GM21381 (cell line): ENCODE data around the gene ADAM22.

Experiments
- ATAC-seq: cut with Tn5 transposase; IDR thresholded peaks from one replicate; pipeline ENCODE4 v1.9.1; 2021; ENCODE audit warnings: mild to moderate bottlenecking, moderate library complexity; ENCODE audit not compliant: unreplicated experiment

ADAM22 gene

DNA sequence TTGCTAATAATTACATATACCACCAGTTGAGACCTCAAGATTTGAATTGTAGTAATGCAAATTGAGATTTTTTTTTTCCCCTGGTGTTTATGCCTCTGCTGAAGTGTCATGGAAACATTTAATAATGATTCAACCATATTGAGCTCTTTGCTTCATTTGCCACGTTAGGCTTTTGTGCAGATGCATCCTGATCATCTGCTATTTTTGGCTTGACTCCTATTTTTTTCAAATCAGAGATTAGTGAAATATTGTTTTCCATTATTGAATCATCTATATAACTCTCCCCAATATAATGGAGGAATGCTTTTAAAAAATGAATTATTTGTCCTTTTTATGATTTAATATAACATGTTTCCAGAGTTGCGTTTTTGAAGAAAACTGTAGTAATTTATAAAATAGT is 170.7 kb downstream of the ADAM22 start:
- ATAC-seq: no peak

DNA sequence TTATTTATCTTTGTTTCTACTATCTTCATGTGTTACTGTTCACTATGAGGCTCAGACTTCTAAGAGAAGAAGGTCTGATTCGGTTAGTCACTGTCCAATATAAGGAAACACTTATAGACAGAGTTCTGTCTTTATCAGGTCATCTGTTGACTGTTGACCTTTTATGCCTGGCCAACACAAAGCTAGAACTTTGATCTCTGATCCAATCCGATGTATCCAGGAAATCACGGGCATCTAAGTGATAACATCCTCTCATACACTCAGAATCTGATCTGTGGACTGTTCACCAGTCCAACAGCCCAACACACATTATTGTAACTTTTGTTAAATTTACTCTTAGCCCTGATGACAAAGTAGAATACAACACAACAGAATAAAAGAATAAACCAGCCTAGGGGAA is 171.2 kb downstream of the ADAM22 start:
- no peak for ATAC-seq

DNA sequence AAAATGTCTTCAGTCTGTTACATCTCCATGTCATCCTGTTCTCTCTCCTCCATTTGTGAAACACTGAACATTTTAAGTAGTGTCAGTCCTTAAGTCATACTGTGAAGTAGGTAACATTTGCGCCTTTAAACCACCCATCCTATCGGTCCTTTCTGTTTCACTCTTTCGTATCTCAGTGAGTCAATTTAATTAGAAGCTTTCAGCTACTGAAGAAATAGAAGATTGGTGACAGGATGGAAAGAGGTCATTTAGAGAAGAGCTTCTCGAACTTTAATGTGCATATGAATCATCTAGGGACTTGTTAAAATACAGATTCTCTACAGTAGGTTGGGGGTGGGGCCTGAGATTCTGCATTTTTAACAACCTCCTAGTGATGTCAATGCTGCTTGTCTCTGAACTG is 172.4 kb downstream of the ADAM22 start:
- no peak for ATAC-seq

DNA sequence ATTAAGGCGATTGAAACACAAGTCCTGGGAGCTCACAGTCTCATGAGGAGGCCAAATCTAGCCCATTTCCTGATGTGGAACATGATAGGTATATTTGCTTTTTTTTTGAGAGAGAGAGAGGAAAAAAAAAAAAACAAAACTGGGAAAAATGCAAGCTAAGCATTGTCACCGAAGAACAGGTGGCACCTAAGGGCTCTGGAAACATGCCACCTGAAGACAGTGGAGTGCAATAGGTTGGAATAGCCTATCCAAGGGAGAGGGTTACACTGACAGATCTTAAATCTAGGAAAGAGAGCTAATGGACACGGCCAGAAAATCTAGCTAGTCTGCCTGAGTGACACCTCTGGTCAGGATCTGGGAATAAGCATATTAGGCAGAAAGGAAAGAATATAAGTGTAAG is 175.6 kb downstream of the ADAM22 start:
- no peak for ATAC-seq

DNA sequence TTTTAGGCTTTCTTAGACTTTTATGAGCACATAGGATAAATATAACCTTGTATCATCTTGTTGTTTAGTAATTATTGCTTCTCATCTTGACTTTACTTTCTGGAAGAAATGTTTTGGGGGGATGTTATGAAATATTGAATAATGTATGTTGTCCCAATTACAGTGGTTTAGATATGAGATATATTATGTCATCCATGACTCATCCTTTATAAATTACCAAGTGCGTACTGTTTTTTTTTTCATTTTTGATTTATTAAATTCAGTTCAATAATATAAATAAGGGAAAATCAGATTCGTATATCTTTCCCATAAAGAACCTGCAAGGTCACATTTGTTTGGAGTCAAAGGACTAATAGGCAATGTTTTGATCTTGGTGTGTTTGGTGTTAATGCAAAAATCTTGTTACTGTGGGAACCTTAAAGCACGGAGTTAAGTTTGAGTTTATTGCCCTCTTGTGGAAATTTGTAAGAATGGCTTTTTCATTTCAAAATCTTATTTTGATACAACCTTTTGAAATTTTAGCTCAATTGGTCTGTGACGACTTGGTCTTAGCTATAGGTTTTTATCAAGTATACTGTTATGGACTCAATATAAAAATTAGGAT is 177.2 kb downstream of the ADAM22 start:
- ATAC-seq: no peak

DNA sequence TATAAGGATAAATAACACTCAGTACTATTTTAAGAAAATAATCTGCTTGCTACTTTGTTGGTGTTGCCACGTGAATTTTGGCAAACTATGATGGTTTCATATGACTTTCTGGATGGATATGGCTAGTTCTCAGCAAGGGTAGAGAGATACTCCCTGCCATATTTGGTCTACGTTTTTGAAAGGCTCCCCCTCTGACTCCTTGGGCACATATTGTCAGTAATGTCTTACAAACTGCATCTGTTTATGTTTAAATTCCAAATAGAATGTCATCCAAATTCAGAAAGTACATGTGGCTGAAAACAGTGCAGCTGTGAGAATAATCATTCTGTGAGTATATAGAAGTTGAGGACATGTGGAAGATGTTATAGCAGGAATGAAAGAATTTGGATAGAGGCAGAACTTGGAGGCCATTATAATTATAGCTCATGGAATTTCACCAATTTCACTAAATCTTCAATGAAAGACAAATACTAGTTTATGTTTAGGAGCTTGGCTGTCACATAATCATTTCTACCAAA is 178.0 kb downstream of the ADAM22 start:
- no peak for ATAC-seq

DNA sequence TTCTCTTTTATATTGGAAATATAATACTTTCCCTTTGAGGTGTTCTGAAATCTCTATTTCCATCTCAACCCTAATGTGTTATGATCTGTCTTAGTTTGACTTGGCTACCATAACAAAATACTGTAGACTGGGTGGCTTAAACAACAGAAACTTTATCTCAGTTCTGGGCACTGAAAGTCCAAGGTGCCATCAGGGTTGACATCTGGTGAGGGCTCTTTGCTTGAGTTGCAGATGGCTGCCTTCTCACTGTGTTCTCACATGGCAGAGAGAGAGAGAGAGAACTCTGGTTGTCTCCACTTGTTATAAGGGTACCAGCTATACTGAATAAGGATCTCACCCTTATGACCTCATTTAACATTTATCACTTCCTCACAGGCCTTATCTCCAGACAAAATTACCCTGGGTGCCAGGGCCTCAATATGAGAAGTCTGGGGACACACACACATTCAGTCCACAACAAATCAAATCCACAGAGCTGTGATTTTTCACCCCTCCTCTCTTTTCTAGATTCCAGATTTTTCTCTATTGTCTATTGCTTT is 181.3 kb downstream of the ADAM22 start:
- ATAC-seq: no peak

DNA sequence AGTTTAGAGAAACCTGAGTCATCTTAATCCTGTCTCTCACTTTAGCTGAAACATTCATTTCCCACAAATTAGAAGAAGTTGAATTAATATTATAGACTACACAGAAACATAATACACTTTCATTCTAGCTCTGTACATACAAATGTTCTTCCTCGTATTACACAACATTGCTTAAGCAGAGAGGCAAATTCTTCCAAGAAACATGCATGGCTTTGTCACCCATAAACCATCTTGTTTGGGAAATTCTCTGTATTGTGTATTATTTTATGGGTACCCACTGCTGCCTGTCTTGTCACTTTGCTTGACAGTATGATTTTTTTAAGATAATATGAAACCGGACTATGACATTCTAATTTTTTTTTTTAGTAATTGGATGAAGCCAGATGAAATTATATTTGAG is 181.8 kb downstream of the ADAM22 start:
- no peak for ATAC-seq

DNA sequence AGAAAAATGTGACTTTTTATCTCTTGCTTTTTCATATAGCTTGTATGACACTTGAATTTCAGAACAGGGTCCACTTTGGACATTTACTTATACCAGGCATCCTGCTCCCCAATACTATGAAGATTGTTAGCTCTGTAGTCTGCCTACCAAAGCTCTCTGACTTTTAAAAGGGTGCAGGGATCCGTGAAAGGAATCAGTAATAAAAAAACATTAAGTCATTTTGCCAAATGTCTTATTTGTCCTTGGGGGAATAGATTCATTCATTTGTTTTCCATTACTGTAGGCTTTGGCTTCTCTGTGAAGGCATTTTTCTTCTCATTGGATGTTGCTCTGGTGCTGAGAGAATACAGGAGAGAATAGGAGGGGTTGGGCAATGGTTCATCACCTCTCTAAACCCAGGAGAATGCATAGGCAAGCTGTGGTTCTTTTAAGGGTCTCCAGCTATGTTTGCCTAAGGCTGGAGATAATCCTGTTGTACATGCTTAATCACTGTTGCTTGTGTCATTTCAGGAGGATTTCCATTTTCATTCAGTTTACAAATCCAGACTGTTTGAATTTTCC is 182.3 kb downstream of the ADAM22 start:
- ATAC-seq: no peak

DNA sequence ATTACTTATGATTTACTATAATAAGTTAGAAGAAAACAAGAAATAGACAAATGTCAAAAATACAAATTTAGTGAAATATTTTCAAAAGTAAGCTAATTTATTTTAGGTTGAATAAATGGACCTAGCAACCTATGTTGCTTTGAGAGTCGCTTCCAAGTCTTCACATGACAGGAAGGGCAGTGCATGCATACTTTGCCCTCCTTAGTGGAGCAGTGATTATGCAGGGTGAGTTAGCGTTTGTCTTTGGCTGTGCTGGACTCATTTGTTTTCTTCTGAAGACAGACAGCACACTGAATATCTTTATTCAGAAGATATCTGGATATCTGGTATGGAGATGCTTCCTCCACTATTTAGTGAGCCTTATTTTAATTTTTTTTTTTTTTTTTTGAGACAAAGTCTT is 183.3 kb downstream of the ADAM22 start:
- no peak for ATAC-seq

DNA sequence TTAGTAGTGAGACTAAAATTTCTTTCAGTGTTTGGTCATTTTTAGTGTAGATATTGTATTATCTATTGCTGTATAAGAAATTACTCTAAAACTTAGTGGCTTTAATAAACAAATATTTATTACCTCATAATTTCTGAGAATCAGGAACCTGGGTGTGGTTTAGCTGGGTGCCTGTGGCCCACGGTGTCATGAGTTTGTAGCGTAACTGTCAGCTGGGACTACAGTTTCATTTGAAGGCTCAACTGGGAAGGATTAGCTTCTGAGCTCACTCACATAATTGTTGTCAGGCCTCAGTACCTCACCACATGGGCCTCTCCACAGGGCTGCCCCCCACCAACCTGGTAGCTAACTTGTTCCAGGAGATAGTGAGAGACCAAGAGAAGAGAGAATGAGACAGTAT is 187.3 kb downstream of the ADAM22 start:
- ATAC-seq: no peak

DNA sequence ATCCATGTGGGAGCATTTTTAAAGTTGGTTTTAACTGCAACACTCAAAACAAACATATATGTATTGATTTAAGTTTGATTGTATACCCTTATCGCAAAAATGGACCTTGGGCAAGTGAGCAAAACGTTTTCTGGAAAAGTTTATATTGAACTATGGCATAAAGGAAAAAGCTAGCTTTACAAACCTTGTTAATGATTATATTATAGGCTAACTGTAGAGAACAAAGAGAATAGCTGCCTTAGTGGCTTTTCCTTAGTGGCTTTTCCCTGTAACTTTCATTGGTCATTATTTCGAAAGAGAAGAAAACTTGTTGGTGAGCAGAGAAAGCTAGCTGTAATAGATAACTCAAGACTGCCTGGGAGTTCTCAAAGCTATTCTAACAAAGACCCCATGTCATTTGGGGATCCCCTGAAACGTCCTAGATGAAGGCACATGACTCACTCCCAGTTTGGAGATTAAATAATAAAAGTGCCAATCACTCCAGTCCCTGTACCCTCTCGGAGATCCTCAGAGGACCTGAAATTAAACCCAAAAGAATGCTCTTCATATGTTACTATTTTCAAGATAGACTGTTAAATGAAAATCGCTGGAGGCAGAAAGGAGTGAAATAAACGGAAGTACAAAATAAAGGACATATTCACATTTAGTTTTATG is 193.7 kb downstream of the ADAM22 start:
- ATAC-seq: no peak

DNA sequence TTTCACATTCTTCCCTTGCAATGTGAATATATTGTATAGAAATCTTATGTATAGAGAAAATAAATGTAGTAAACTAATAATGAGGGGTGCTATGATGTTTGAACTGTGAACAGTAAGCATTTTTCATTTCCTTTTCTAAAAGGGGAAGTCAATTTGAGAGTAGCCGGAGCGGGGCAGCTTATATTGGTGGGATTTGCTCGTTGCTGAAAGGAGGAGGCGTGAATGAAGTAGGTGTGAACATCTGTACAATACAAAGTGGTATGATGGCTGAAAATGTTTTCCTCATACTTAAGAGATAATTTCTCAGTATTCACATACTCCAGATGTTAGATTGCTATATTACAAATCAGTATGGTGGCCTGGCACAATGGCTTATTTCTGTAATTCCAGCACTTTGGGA is 198.7 kb downstream of the ADAM22 start:
- ATAC-seq: peak; percentile 88

DNA sequence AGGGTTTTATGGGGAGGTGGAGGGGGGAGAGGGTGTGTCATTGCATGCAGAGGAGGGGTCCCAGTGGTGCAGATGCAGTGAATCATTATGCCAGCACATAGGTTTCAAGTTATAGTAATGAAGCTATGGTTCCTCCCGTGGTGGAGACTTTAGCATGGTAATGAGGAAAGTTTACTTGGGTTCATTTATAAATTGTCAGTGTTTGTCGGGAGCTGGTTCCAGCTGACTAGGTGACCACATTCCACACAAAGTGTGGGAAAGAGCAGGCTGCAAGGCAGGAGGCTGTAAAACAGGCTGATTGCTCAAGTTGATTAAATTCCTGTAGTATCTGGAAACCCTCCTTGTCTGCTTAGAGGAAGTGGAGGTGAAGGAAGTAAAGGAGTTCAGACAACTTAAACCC is 206.9 kb downstream of the ADAM22 start:
- ATAC-seq: no peak

DNA sequence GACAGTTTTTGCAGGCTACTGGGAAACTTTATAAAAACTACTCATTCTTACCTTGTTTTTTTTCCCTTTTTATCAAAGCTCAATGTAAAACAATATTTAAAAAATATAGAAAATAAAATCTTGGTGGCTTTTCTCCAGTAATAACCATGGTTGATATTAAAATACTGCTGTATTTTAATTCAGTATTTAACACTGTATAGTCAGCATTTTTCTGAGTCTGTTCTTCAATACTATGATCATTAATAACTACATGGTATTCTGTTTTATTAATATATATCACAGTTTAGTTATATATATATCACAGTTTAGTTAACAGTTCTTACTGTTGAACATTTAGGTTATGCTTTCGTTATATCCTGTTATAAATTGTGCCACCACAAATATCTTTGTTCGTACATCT is 207.4 kb downstream of the ADAM22 start:
- ATAC-seq: no peak

DNA sequence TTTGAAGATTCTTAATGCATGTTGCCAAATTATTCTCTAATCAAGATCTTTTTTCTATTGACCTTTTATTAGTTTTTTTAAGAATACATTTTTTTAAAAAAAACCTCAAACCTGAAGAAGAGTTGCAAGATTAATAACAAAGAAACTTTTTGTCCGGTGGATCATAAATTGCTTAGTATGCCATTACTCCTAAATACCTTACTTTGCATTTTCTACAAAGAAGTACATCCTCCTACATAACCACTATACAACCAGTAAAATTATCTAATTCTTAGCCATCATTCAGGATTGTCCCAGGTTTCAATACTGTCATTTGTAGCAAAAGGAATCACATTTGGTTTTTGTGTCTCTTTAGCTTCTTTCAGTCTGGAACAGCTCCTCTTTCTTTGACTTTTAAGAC is 207.9 kb downstream of the ADAM22 start:
- ATAC-seq: no peak

DNA sequence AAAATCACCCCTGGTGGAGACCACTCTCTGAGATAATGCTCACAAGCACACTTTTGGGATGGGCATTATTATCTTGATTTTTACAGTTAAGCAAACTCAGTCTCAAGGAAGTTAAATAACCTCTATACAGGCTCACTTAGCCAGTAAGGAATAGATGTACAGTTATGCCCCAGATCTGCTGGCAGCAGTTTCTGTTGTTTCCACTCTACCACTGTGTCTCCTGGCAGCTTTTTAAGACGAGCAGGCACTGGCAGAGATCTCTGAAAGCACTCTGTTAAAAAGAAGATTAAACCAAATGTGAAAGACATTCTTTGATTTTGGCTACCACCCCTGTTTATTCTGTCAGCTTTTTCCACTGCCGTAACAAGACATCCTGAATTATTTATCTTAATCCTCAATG is 212.6 kb downstream of the ADAM22 start:
- ATAC-seq: no peak

DNA sequence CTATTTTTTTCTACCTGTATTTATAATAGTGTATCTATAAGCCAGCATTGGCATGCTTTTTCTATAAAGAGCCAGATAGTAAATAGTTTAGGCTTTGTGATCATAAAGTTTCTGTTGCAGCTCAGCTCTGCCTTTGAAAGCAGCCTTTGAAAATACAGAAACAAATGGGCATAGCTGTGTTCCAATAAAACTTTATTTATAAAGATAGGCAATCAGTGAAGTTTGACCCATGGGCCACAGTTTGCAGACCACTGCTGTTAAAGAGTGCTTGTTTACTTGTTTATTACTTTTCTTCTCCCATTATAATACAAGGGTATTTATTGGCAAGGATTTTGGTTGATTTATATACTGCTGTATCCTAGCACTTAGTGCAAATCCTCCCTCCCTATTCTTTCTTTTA is 213.3 kb downstream of the ADAM22 start:
- ATAC-seq: no peak

DNA sequence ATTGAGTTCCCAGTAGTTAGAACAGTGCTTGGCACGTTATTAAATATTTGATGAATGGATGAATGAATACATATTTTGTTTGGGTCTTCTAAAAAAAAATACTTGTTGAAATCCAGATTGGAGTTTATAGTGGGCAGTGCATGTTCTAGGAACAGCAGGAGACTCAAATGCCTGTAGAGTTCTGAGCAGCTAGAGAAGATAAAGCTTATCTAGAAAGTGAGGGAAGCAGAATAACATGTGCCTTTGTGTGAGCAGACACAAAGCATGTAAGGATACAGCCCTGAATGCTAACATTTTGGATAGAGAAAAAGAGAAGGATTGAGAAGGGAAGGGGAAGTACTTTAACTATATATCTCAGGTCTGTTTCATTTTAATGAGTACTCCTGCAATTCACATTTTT is 213.9 kb downstream of the ADAM22 start:
- no peak for ATAC-seq

DNA sequence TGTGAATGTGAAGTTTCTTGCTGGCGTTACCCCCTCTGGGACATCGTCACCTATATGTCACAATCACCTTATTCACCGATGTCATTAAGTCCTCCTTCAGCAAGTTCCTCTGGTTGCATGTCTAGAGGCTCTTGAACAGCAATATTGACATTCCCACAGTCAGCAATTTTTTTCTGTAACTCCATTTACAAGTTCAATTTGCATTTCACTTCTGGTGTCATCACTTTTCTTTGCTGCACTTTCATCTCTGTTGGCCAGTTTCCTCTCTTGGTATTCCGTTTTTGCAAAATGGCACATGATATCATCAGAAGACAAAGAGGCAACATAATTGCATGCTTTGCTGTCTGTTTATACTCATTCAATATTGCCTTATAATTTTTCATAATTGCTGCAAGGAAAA is 216.0 kb downstream of the ADAM22 start:
- no peak for ATAC-seq

DNA sequence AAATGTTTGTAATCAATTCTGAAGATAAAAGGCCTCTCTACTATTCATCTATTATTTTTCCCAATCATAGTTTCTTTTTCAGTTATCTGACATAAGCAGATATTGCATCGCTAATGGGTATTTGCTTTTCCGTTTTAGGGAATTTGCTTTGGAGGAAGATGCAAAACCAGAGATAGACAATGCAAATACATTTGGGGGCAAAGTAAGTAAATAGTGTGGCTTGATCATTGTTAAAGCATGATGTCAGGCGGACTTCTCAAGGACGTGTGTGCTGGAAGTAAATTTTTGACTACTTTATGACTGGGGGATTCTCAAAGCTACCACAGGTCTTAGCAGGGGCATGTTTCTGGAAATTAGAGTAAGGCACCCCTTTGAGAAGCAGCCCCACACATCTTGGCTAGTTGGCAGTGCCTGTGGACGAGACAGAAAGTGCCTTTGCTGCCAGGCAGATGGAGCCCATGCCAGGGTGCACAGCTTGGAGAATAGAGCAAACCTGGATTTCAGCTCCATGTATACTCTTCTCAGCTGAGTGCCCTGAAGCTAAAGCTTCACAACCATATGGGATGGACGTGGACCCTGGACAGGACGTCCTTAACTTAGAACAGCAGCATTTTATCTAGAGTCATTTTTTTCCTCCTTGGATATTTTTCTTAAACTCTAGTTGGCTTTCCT is 217.2 kb downstream of the ADAM22 start:
- no peak for ATAC-seq

DNA sequence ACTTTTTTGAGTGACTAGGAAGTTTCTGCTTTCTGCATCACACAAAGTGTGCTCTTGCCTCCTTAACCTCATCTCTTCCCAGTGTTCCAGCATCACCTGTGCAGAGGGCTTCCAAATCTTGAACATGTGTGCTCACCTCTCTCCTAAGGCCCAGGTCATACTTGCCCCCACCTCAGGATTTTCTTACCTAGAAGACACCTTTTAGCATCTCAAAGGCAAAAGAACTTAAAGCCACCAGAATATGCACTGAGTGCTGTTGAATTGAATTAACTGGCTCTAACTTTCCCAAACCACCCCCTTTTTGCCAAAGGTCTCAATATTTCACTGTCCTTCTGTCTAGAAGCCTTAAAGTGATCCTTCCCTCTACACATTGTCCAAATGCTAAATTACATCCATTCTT is 219.3 kb downstream of the ADAM22 start:
- ATAC-seq: no peak
